SHP77 treated with DMSO at 0.1 percent for 48 hours (cell line): ENCODE data around the gene GTSE1.
A peak's percentile ranks its signal among the peaks of the same experiment; 100 is the strongest.

ENCODE experiments used
- DNase-seq: peaks from one replicate; lab custom pipeline; 2025; lab: John Stamatoyannopoulos, UW

Gene GTSE1

GRCh38 chr22:46329616-46330015 lies 32.9 kb downstream of the GTSE1 start:
- DNase-seq: no peak

- no peak for DNase-seq
These were observed 33.8 kb downstream of the GTSE1 start for GRCh38 chr22:46330426-46330825.

- no peak for DNase-seq
These were observed 34.8 kb downstream of the GTSE1 start for GRCh38 chr22:46331496-46331895.

- DNase-seq: peak; percentile 59
These were observed 38.8 kb downstream of the GTSE1 start, which contains the start of gene TRMU for GRCh38 chr22:46335201-46336118. Gene TRMU, plus strand, starts transcription at chr22:46335714. Its CDS starts 51 bp downstream, at chr22:46335765.

GRCh38 chr22:46336119-46337078 lies 39.7 kb downstream of the GTSE1 start:
- DNase-seq: no peak

- no peak for DNase-seq
These were observed 41.2 kb downstream of the GTSE1 start for GRCh38 chr22:46337870-46338269.

GRCh38 chr22:46338636-46339035 lies 42.0 kb downstream of the GTSE1 start:
- no peak for DNase-seq

- no peak for DNase-seq
These were observed 43.3 kb downstream of the GTSE1 start for GRCh38 chr22:46339956-46340355.

- no peak for DNase-seq
These were observed 44.0 kb downstream of the GTSE1 start for GRCh38 chr22:46340676-46341075.

- no peak for DNase-seq
These were observed 50.2 kb downstream of the GTSE1 start for GRCh38 chr22:46346680-46347405.

GRCh38 chr22:46347646-46348045 lies 51.0 kb downstream of the GTSE1 start:
- DNase-seq: no peak

GRCh38 chr22:46348099-46348695 lies 51.5 kb downstream of the GTSE1 start:
- no peak for DNase-seq

GRCh38 chr22:46349238-46349637 lies 52.6 kb downstream of the GTSE1 start:
- no peak for DNase-seq

GRCh38 chr22:46349681-46350080 lies 53.0 kb downstream of the GTSE1 start:
- no peak for DNase-seq

GRCh38 chr22:46350121-46350520 lies 53.5 kb downstream of the GTSE1 start:
- no peak for DNase-seq

GRCh38 chr22:46350646-46351045 lies 54.0 kb downstream of the GTSE1 start:
- DNase-seq: no peak

GRCh38 chr22:46351131-46351735 lies 54.6 kb downstream of the GTSE1 start:
- DNase-seq: no peak

GRCh38 chr22:46351767-46352166 lies 55.1 kb downstream of the GTSE1 start:
- DNase-seq: no peak

GRCh38 chr22:46352276-46352675 lies 55.6 kb downstream of the GTSE1 start:
- no peak for DNase-seq

GRCh38 chr22:46352691-46353386 lies 56.2 kb downstream of the GTSE1 start:
- DNase-seq: peak; percentile 18
